Measurements from ENCODE around the gene PRLHR. TPM values are rescaled to one million over a fixed set of nuclear protein-coding genes. Genes with fewer than 3 reads are reported as not detected.

The PRLHR gene
- total RNA-seq, 1 experiment from 2014 or later = not detected

GRCh38 chr10:118607768-118608354 lies 12.4 kb upstream of the PRLHR start:
- Mint-ChIP-seq H3K27ac (no peak overlapping the region), H3K4me3 (no peak overlapping the region), H3K27me3 (ENCODE audit: low read depth) (0 out of 2 replicates have a peak, but pooled peaks cover 2% of the 10 kb centered on the region), H3K36me3 (no peaks in the 10 kb centered on the region), H3K4me1 (no peaks in the 10 kb centered on the region), H3K9me3 (no peaks in the 10 kb centered on the region)
- ChIA-PET CTCF (interaction anchor here (1.1 to 1.8 kb wide), 2 partner anchors 13 to 19 kb away, joined by 5 read pairs; no protein-coding TSS in a partner anchor), POLR2A (no interaction called here)
- DNase-seq (ENCODE audit: low spot score) (no peak), ATAC-seq (no peak)
- TF ChIP-seq CREB1 (CRISPR knock-in tag; IDR thresholded peaks at IDR 0.05) (no peak), EMX1 (CRISPR knock-in tag; IDR thresholded peaks at IDR 0.05) (no peak), ZNF532 (CRISPR knock-in tag; IDR thresholded peaks at IDR 0.05; ENCODE audit: borderline replicate concordance) (no peak), ZNF425 (CRISPR knock-in tag; conservative IDR thresholded peaks at IDR 0.05) (no peak), SMAD4 (CRISPR knock-in tag; IDR thresholded peaks at IDR 0.05) (no peak), ATF1 (CRISPR knock-in tag; IDR thresholded peaks at IDR 0.05) (no peak), ATF2 (CRISPR knock-in tag; IDR thresholded peaks at IDR 0.05; ENCODE audit: borderline replicate concordance, low read depth) (no peak), MLX (CRISPR knock-in tag; IDR thresholded peaks at IDR 0.05) (no peak), ZNF671 (CRISPR knock-in tag; IDR thresholded peaks at IDR 0.05) (no peak), KAT7 (CRISPR knock-in tag; IDR thresholded peaks at IDR 0.05; ENCODE audit: borderline replicate concordance) (no peak), RELA (CRISPR knock-in tag; IDR thresholded peaks at IDR 0.05; ENCODE audit: borderline replicate concordance) (no peak), AR (CRISPR knock-in tag; IDR thresholded peaks at IDR 0.05) (no peak), ZNF416 (CRISPR knock-in tag; IDR thresholded peaks at IDR 0.05) (no peak), CDX4 (CRISPR knock-in tag; IDR thresholded peaks at IDR 0.05; ENCODE audit: borderline replicate concordance) (no peak), E2F1 (CRISPR knock-in tag; IDR thresholded peaks at IDR 0.05) (no peak), ZNF396 (CRISPR knock-in tag; IDR thresholded peaks at IDR 0.05; ENCODE audit: borderline replicate concordance) (no peak), CREM (CRISPR knock-in tag; IDR thresholded peaks at IDR 0.05) (no peak), FOXP4 (CRISPR knock-in tag; IDR thresholded peaks at IDR 0.05) (no peak), ZBTB21 (CRISPR knock-in tag; IDR thresholded peaks at IDR 0.05; ENCODE audit: borderline replicate concordance) (no peak)
